Neutrophil (primary cell): ENCODE data around the gene RPS27L.
"Not testable (repeated sequence)": the region's sequence is repeated elsewhere in the genome, so short reads cannot be mapped to it uniquely, and the experiment has no call there.

Source experiments
- H3K27ac ChIP-seq: fragments of 200-600 bp; sonication (generic); 2 replicates; pipeline ENCODE4 v1.5.1; 2016; ENCODE audit warnings: mild to moderate bottlenecking, moderate library complexity
- H3K27me3 ChIP-seq: fragments of 200-600 bp; sonication (generic); 2 replicates; pipeline ENCODE4 v1.6.0; 2016; ENCODE audit warnings: mild to moderate bottlenecking
- H3K36me3 ChIP-seq: fragments of 200-600 bp; sonication (generic); 2 replicates; pipeline ENCODE4 v1.5.1; 2017
- H3K4me1 ChIP-seq, 2 experiments: fragments of 200-600 bp in 1 of 2; sonication (generic) in 1 of 2; 1 replicate in 1 of 2; 2 replicates in 1 of 2; pipeline versions ENCODE4 v1.5.1 to v1.6.1; 2013 to 2016; ENCODE audit warnings: low read depth in 1 of 2, low read length in 1 of 2, mild to moderate bottlenecking in 1 of 2, moderate library complexity in 1 of 2; ENCODE audit not compliant: control insufficient read depth in 1 of 2, insufficient read depth in 1 of 2
- H3K4me3 ChIP-seq, 2 experiments: fragments of 200-600 bp in 1 of 2; sonication (generic) in 1 of 2; 1 replicate in 1 of 2; 2 replicates in 1 of 2; pipeline ENCODE4 v1.5.1; 2013 to 2016; ENCODE audit warnings: low read depth in 1 of 2, low read length in 1 of 2, mild to moderate bottlenecking in 1 of 2, moderate library complexity in 1 of 2
- H3K9me3 ChIP-seq: fragments of 200-600 bp; sonication (generic); 2 replicates; pipeline ENCODE4 v1.5.1; 2016
- TF ChIP-seq, protein P1 (sequence below): fragments of 200-600 bp; sonication (generic); IDR thresholded peaks from 2 replicates; pipeline ENCODE4 v1.5.1; 2016; ENCODE audit warnings: antibody characterized with exemption

RPS27L gene

DNA sequence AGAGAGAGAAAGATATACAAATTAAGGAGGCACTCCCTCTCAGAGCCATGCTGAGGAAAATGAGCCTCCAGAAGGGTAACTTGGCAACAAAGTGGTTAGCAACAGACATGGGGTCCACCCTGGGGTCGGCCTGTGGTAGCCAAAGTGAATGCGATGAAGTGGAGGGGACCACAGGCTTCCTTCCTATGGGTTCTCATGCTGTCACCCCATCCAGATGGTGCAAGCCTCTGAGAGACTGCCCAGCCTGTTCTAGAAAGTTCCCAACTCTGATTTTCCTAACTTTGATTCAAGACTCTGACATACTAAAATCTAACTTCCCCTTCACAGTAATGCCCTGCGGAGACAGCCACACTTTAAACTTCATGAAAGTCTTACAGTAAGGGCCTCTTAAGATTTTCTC lies 53.9 kb downstream of the RPS27L start:
- H3K9me3 ChIP-seq = no peaks in the 10 kb centered on the region
- H3K27ac ChIP-seq = no peak overlapping the region
- no peaks in the 10 kb centered on the region for H3K36me3 ChIP-seq
- peaks cover 9 to 19% of the 10 kb centered on the region in 2 experiments for H3K4me1 ChIP-seq
- H3K4me3 ChIP-seq = no peak overlapping the region
- no peaks in the 10 kb centered on the region for H3K27me3 ChIP-seq
- TF ChIP-seq, protein P1, sequence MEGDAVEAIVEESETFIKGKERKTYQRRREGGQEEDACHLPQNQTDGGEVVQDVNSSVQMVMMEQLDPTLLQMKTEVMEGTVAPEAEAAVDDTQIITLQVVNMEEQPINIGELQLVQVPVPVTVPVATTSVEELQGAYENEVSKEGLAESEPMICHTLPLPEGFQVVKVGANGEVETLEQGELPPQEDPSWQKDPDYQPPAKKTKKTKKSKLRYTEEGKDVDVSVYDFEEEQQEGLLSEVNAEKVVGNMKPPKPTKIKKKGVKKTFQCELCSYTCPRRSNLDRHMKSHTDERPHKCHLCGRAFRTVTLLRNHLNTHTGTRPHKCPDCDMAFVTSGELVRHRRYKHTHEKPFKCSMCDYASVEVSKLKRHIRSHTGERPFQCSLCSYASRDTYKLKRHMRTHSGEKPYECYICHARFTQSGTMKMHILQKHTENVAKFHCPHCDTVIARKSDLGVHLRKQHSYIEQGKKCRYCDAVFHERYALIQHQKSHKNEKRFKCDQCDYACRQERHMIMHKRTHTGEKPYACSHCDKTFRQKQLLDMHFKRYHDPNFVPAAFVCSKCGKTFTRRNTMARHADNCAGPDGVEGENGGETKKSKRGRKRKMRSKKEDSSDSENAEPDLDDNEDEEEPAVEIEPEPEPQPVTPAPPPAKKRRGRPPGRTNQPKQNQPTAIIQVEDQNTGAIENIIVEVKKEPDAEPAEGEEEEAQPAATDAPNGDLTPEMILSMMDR = no peak

DNA sequence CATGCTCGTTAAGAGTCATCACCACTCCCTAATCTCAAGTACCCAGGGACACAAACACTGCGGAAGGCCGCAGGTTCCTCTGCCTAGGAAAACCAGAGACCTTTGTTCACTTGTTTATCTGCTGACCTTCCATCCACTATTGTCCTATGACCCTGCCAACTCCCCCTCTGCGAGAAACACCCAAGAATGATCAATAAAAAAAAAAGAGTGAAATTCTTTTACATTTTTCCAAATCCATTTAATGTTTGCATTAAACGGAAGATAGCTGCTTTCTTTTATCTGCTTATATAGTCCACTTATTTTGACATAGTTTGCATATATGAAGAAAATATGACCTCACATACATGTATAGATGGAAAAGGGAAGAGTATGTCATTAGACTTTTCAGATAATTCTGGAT lies 57.7 kb downstream of the RPS27L start:
- H3K4me1 ChIP-seq = peaks cover 2 to 16% of the 10 kb centered on the region in 2 experiments
- H3K9me3 ChIP-seq = not testable (repeated sequence)

DNA sequence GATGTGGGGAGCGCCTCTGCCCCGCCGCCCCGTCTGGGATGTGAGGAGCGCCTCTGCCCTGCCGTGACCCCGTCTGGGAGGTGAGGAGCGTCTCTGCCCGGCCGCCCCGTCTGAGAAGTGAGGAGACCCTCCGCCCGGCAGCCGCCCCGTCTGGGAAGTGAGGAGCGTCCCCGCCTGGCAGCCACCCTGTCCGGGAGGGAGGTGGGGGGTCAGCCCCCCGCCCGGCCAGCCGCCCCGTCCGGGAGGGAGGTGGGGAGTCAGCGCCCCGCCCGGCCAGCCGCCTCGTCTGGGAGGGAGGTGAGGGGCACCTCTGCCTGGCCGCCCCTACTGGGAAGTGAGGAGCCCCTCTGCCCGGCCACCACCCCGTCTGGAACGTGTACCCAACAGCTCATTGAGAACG lies 58.4 kb downstream of the RPS27L start:
- H3K36me3 ChIP-seq, H3K27me3 ChIP-seq, H3K27ac ChIP-seq, H3K4me3 ChIP-seq, H3K9me3 ChIP-seq: not testable (repeated sequence)
- peaks cover 0 to 10% of the 10 kb centered on the region in 2 experiments for H3K4me1 ChIP-seq

More for the DNA sequence above, 57.7 kb downstream of the RPS27L start:
- not testable (repeated sequence) for H3K27ac ChIP-seq, H3K27me3 ChIP-seq, H3K4me3 ChIP-seq, H3K36me3 ChIP-seq
